GM12878 (cell line): ENCODE results near the gene BRCA1. TPM values are rescaled to one million over a fixed set of nuclear protein-coding genes. Genes with fewer than 3 reads are reported as not detected.

Experiments used
- ATAC-seq: fragments of 200-7000 bp; cut with Tn5 transposase; 3 replicates; pipeline ENCODE4 v1.9.1; 2020; ENCODE audit warnings: mild to moderate bottlenecking, moderate library complexity
- BruUV-seq: library from RNA; stranded (reverse); fragments of 400-500 nt; replicated peaks from 2 replicates; lab custom pipeline; 2021; lab: Mats Ljungman, UMichigan
- CTCF ChIA-PET: fragments of 300-600 bp; sonication (Branson Sonifier 250); formaldehyde crosslinking; extraction: SDS; loops from one replicate; lab custom pipeline; 2021; ENCODE audit warnings: inconsistent platforms; lab: Yijun Ruan, JAX
- POLR2A ChIA-PET: fragments of 350-600 bp; formaldehyde crosslinking; extraction: SDS; loops from one replicate; lab custom pipeline; 2021; ENCODE audit warnings: inconsistent platforms; lab: Charles Lee
- RAD21 ChIA-PET: fragments of 300-600 bp; sonication (Branson Sonifier 250); formaldehyde crosslinking; loops from one replicate; lab custom pipeline; 2023; ENCODE audit warnings: antibody characterized with exemption; ENCODE audit not compliant: unreplicated experiment; lab: Charles Lee
- SMC1A ChIA-PET: fragments of 300-600 bp; sonication (Branson Sonifier 250); formaldehyde crosslinking; loops from one replicate; lab custom pipeline; 2023; ENCODE audit not compliant: unreplicated experiment, uncharacterized antibody; lab: Charles Lee
- DNase-seq: peaks from one replicate; pipeline ENCODE4 v3.0.0-alpha.2; 2011; ENCODE audit warnings: low read depth, low spot score
- FAIRE-seq: peaks from 3 replicates; lab custom pipeline; 2011; peaks lifted over from hg19 to GRCh38; lab: Jason Lieb, UNC
- H2AFZ ChIP-seq: 2 replicates; pipeline ENCODE4 v1.6.0; 2011; ENCODE audit warnings: low read depth, low read length, control low read depth; ENCODE audit not compliant: control insufficient read depth
- H3K27ac ChIP-seq: 2 replicates; pipeline ENCODE4 v1.5.1; 2011; ENCODE audit warnings: control low read depth; ENCODE audit not compliant: control insufficient read depth, insufficient read depth
- H3K27me3 ChIP-seq, 2 experiments: replicated peaks in 1 of 2; 2 replicates each; pipeline versions ENCODE4 v1.6.0 to v1.6.1; 2011; ENCODE audit warnings: low read length in 1 of 2; ENCODE audit not compliant: control insufficient read depth in 2 of 2, insufficient read depth in 2 of 2
- H3K36me3 ChIP-seq, 2 experiments: 2 replicates each; pipeline ENCODE4 v1.5.1; 2011; ENCODE audit warnings: low read length in 1 of 2; ENCODE audit not compliant: control insufficient read depth in 2 of 2, insufficient read depth in 2 of 2
- H3K4me1 ChIP-seq: 2 replicates; pipeline ENCODE4 v1.6.1; 2011; ENCODE audit warnings: mild to moderate bottlenecking, low read length, moderate library complexity, mixed read lengths; ENCODE audit not compliant: control insufficient read depth, insufficient read depth
- H3K4me2 ChIP-seq: 2 replicates; pipeline ENCODE4 v1.6.0; 2011; ENCODE audit warnings: control low read depth; ENCODE audit not compliant: control insufficient read depth, insufficient read depth
- H3K4me3 ChIP-seq: fragments of 200-600 bp; sonication (generic); 2 replicates; pipeline ENCODE4 v1.5.1; 2016
- H3K79me2 ChIP-seq: 2 replicates; pipeline ENCODE4 v1.6.0; 2011; ENCODE audit warnings: low read length; ENCODE audit not compliant: control insufficient read depth, insufficient read depth
- H3K9ac ChIP-seq: 2 replicates; pipeline ENCODE4 v1.8.0; 2011; ENCODE audit warnings: low read length, control low read depth, mixed read lengths; ENCODE audit not compliant: control insufficient read depth, insufficient read depth
- H3K9me3 ChIP-seq: replicated peaks from 3 replicates; pipeline ENCODE4 v1.5.1; 2011; ENCODE audit warnings: mild to moderate bottlenecking, low read length; ENCODE audit not compliant: control insufficient read depth, insufficient read depth
- H4K20me1 ChIP-seq: 2 replicates; pipeline ENCODE4 v1.6.0; 2011; ENCODE audit not compliant: control insufficient read depth, insufficient read depth
- BCL11A ChIP-seq: IDR thresholded peaks from 2 replicates; pipeline ENCODE4 v1.6.1; 2011; ENCODE audit warnings: low read depth, low read length
- CREB1 ChIP-seq: IDR thresholded peaks from 2 replicates; pipeline ENCODE4 v1.6.1; 2012; ENCODE audit warnings: low read depth, mild to moderate bottlenecking, inconsistent platforms
- CUX1 ChIP-seq: IDR thresholded peaks from 2 replicates; pipeline ENCODE4 v1.6.1; 2012; ENCODE audit warnings: improper control_type of control experiment, low read depth, low read length; ENCODE audit not compliant: insufficient replicate concordance
- HDAC2 ChIP-seq: fragments of 200-600 bp; sonication (generic); IDR thresholded peaks from 2 replicates; pipeline ENCODE4 v1.6.1; 2017
- HDAC6 ChIP-seq: fragments of 200-600 bp; sonication (generic); IDR thresholded peaks from one replicate; pipeline ENCODE4 v1.8.0; 2017; ENCODE audit warnings: antibody characterized with exemption; ENCODE audit not compliant: unreplicated experiment
- IKZF1 ChIP-seq: fragments of 450-650 bp; conservative IDR thresholded peaks from 2 replicates; pipeline ENCODE4 v1.6.1; 2017; ENCODE audit warnings: antibody characterized with exemption, mild to moderate bottlenecking
- PAX5 ChIP-seq: IDR thresholded peaks from 2 replicates; pipeline ENCODE4 v1.6.1; 2011; ENCODE audit warnings: low read depth, low read length, borderline replicate concordance
- PBX3 ChIP-seq: IDR thresholded peaks from 2 replicates; pipeline ENCODE4 v1.6.1; 2011; ENCODE audit warnings: mild to moderate bottlenecking, low read depth, low read length, moderate library complexity; ENCODE audit not compliant: insufficient replicate concordance
- RAD51 ChIP-seq: fragments of 450-650 bp; IDR thresholded peaks from 2 replicates; pipeline ENCODE4 v1.6.1; 2016; ENCODE audit warnings: moderate library complexity, mild to moderate bottlenecking, inconsistent platforms
- YY1 ChIP-seq: IDR thresholded peaks from 2 replicates; pipeline ENCODE4 v1.6.1; 2011; ENCODE audit warnings: low read depth, mild to moderate bottlenecking, low read length
- ZBED1 ChIP-seq: IDR thresholded peaks from 2 replicates; pipeline ENCODE4 v1.6.1; 2016; ENCODE audit warnings: borderline replicate concordance
- WGBS: methylation state at CpG from one replicate; pipeline ENCODE4 v1.1.6; 2016; ENCODE audit warnings: low lambda C conversion rate; ENCODE audit not compliant: insufficient replicate concordance, insufficient coverage; ENCODE audit errors: missing lambda C conversion rate; 5-methylcytosine and 5-hydroxymethylcytosine counted together
- in situ Hi-C: fragments of 300-500 bp; cut with MboI; formaldehyde crosslinking; loops from 9 replicates; pipeline ENCODE4 v1.14.3; 2018; ENCODE audit warnings: mixed read lengths
- intact Hi-C: fragments of 100-400 bp; cut with micrococcal nuclease; formaldehyde crosslinking; loops from one replicate; pipeline ENCODE4 v1.14.2; 2022; ENCODE audit not compliant: unreplicated experiment
- polyA plus RNA-seq, 11 experiments: library from polyadenylated mRNA; depleted of rRNA in 4 of 11; unstranded in 6 of 11; stranded (reverse) in 5 of 11; fragments of >200 nt; fragmentation: Nextera tagmentation in 4 of 11; fragmentation: Illumina TruSeq in 1 of 11; extraction: Ambion mirVana in 4 of 11; extraction: Trizol in 1 of 11; gene quantifications; 1 replicate in 1 of 11; 2 replicates in 10 of 11; pipeline versions ENCODE4 v1.2.1 to v1.2.3, GENCODE V29; 2011 to 2016; ENCODE audit warnings: inconsistent platforms in 2 of 11, missing spikeins in 2 of 11, low read depth in 1 of 11
- total RNA-seq, 4 experiments: library from RNA; depleted of rRNA in 3 of 4; stranded (reverse); fragments of >200 nt in 3 of 4; fragmentation: Illumina TruSeq in 1 of 4; extraction: Trizol in 1 of 4; gene quantifications; 2 replicates each; pipeline versions ENCODE4 v1.2.1 to v1.2.3, GENCODE V29; 2013 to 2021
- TF ChIP-seq, protein P1 (sequence below): IDR thresholded peaks from 2 replicates; pipeline ENCODE4 v1.6.1; 2012; ENCODE audit warnings: mild to moderate bottlenecking, low read depth, low read length

The BRCA1 gene
- total and polyA plus RNA-seq, 10 of the 15 experiments (the other 5 are each of a cell fraction or from before 2014, with no cell fraction given), result 16.8 to 71.2 (median 44.2) TPM

DNA sequence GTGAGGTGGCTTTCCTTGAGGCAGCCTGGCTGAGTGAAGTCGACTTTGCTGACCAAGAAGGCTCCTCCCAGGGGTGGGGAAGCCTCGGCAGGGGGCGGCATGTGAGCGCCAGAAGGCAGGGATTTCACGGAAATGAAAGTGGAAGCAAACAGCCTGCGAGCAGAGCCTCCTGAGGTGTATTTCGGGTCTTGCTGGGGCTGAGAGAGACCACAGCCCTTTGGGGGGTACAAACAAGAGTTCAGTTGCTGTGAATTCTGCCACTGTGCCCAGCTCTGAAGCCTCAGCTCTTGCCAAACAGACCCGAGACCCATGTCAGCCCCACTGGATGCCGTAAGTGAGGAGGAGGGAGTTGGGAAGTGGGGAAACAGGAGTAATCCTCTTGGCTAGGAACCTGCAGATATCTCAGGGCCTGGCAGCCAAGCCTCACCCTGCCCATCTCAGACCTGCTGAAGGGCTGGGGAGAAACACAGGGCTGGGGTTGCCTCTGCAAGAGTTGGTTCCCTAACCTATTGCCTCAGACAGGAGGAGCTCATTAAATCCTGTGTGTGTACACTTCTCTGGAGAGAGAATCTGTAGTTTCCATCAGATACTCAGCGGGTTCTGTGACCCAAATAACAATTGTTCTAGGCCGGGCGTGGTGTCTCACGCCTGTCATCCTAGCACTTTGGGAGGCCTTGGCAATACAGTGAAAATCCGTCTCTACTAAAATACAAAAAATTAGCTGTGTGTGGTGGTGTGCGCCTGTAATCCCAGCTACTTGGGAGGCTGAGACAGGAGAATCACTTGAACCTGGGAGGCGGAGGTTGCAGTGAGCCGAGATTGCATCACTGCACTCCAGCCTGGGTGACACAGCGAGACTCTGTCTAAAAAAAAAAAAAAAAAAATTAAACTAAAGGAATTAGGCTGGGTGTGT is 118.3 kb downstream of the BRCA1 start, which contains the start of gene IFI35:
TSS of gene IFI35 (plus strand) at position 146 of the 913 bp plus-strand sequence. CDS start at position 310, 164 bp downstream.
- peak within 1 kb of the TSS; percentile 97 for H3K27ac ChIP-seq
- ATAC-seq (peak; percentile 97), FAIRE-seq (peak; percentile 94), DNase-seq (peak; percentile 69)
- peak within 1 kb of the TSS; percentile 97 for H3K4me3 ChIP-seq
- WGBS, result 16% methylated on average over 17 of the region's 18 CpGs
- H3K9me3 ChIP-seq, result no peaks in the 10 kb centered on the region
- in situ Hi-C loops (no loop called here), intact Hi-C loops (no loop called here)
- ChIA-PET RAD21 (interaction anchor here (0.7 to 2.3 kb wide), 6 partner anchors 9 to 332 kb away, joined by 3 to 18 read pairs (median 4); partner anchors contain the start of gene RPL27), CTCF (interaction anchor here (0.6 to 3.1 kb wide), 15 partner anchors 8 to 327 kb away, joined by 3 to 29 read pairs (median 4); partner anchors contain the start of genes RND2 and RPL27), POLR2A (interaction anchor here (1.0 to 1.5 kb wide), 2 partner anchors 9 to 477 kb away, joined by 3 to 9 read pairs; partner anchors contain the start of genes DHX8 and RPL27), SMC1A (interaction anchor here (1.0 to 2.0 kb wide), 8 partner anchors 9 to 309 kb away, joined by 3 to 13 read pairs (median 4); partner anchors contain the start of genes BECN1, NBR1 and RPL27)
- H3K36me3 ChIP-seq, result peaks cover 4 to 17% of the 10 kb centered on the region in 2 experiments; a peak in 3 of 4 replicates
- H3K4me1 ChIP-seq, result peaks cover 6% of the 10 kb centered on the region
- peak within 1 kb of the TSS; percentile 58 for H3K4me2 ChIP-seq
- H3K79me2 ChIP-seq, result peaks cover 29% of the 10 kb centered on the region
- no peaks in the 10 kb centered on the region for H3K27me3 ChIP-seq
- H4K20me1 ChIP-seq, result no peaks in the 10 kb centered on the region
- H3K9ac ChIP-seq, result peak within 1 kb of the TSS; percentile 97
- BruUV-seq, result TSS peak; percentile 85
- peak within 1 kb of the TSS; percentile 81 for H2AFZ ChIP-seq
- TF ChIP-seq HDAC2 (no peak), HDAC6 (no peak), ZBED1 (peak; percentile 42; the same call in 1 of the 2 replicates), RAD51 (no peak), CREB1 (no peak), BCL11A (no peak), PAX5 (no peak), PBX3 (no peak), IKZF1 (peak; percentile 58), YY1 (peak; percentile 43; the same call in 1 of the 2 replicates), CUX1 (no peak)
- TF ChIP-seq, protein P1, sequence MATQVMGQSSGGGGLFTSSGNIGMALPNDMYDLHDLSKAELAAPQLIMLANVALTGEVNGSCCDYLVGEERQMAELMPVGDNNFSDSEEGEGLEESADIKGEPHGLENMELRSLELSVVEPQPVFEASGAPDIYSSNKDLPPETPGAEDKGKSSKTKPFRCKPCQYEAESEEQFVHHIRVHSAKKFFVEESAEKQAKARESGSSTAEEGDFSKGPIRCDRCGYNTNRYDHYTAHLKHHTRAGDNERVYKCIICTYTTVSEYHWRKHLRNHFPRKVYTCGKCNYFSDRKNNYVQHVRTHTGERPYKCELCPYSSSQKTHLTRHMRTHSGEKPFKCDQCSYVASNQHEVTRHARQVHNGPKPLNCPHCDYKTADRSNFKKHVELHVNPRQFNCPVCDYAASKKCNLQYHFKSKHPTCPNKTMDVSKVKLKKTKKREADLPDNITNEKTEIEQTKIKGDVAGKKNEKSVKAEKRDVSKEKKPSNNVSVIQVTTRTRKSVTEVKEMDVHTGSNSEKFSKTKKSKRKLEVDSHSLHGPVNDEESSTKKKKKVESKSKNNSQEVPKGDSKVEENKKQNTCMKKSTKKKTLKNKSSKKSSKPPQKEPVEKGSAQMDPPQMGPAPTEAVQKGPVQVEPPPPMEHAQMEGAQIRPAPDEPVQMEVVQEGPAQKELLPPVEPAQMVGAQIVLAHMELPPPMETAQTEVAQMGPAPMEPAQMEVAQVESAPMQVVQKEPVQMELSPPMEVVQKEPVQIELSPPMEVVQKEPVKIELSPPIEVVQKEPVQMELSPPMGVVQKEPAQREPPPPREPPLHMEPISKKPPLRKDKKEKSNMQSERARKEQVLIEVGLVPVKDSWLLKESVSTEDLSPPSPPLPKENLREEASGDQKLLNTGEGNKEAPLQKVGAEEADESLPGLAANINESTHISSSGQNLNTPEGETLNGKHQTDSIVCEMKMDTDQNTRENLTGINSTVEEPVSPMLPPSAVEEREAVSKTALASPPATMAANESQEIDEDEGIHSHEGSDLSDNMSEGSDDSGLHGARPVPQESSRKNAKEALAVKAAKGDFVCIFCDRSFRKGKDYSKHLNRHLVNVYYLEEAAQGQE, result no peak
